ENCODE results near the gene PPIF. TPM values are rescaled to one million over a fixed set of nuclear protein-coding genes. Genes with fewer than 3 reads are reported as not detected.

Gene PPIF
- total and polyA plus RNA-seq, 2 donors (not counting 3 experiments of a cell fraction or from before 2014, with no cell fraction given): 50.7 to 51.2 TPM

GRCh38 chr10:79299397-79300241 lies 47.6 kb upstream of the PPIF start:
- no peaks in the 10 kb centered on the region for H3K27me3 ChIP-seq (ENCODE audit: control insufficient read depth in 2 of 2, insufficient read depth in 2 of 2, low read length in 2 of 2)
- dilution Hi-C loops (cut with MboI; ENCODE audit: extremely low pct_ligation_motif_present, low sequenced_read_pairs) (no loop called here), intact Hi-C loops (cut with micrococcal nuclease) (no loop called here)
- H3K9ac ChIP-seq (replicated peaks; ENCODE audit: extremely low read depth, insufficient read depth, low read length): no peak overlapping the region
- H3K9me3 ChIP-seq (replicated peaks; ENCODE audit: control insufficient read depth, insufficient read depth, low read length): no peaks in the 10 kb centered on the region
- ChIA-PET POLR2A (no interaction called here), CTCF (no interaction called here)
- H3K4me2 ChIP-seq (ENCODE audit: insufficient read depth, low read length): no peak overlapping the region
- H3K4me3 ChIP-seq (replicated peaks in 1 of 3; ENCODE audit: insufficient read depth in 1 of 3, low read depth in 1 of 3, low read length in 3 of 3): no peak overlapping the region
- TF ChIP-seq JUN (IDR thresholded peaks at IDR 0.05; ENCODE audit: borderline replicate concordance, insufficient read depth, insufficient read length, low read depth) (no peak), POLR2AphosphoS5 (IDR thresholded peaks at IDR 0.05; ENCODE audit: insufficient read depth, low read depth, low read length) (peak; percentile 16)
- DNase-seq (ENCODE audit: low read depth, low spot score) (no peak), FAIRE-seq (no peak)
- H2AFZ ChIP-seq (ENCODE audit: low read depth, low read length): no peak overlapping the region
- no peaks in the 10 kb centered on the region for H3K4me1 ChIP-seq (ENCODE audit: control insufficient read depth, extremely low read depth, insufficient read depth, low read length)
- no peaks in the 10 kb centered on the region for H4K20me1 ChIP-seq (replicated peaks; ENCODE audit: control insufficient read depth, extremely low read depth, insufficient read depth, low read length)
- H3K27ac ChIP-seq (ENCODE audit: insufficient read depth, low read depth, low read length): no peak overlapping the region
- peaks cover 4 to 80% of the 10 kb centered on the region in 2 experiments for H3K36me3 ChIP-seq (ENCODE audit: control insufficient read depth in 2 of 2, extremely low read depth in 1 of 2, insufficient read depth in 2 of 2, low read length in 2 of 2)
- no peaks in the 10 kb centered on the region for H3K9me1 ChIP-seq (replicated peaks; ENCODE audit: control insufficient read depth, extremely low read depth, insufficient read depth, low read length)
- H3K79me2 ChIP-seq (ENCODE audit: control insufficient read depth, insufficient read depth, low read length): no peaks in the 10 kb centered on the region
- no TSS peak for BruUV-seq (replicated peaks)

- ChIA-PET CTCF (no interaction called here), POLR2A (no interaction called here)
- Histone ChIP-seq H3K36me3 (ENCODE audit: control insufficient read depth in 2 of 2, extremely low read depth in 1 of 2, insufficient read depth in 2 of 2, low read length in 2 of 2) (peaks cover 8 to 81% of the 10 kb centered on the region in 2 experiments), H3K4me2 (ENCODE audit: insufficient read depth, low read length) (no peak overlapping the region), H3K4me1 (ENCODE audit: control insufficient read depth, extremely low read depth, insufficient read depth, low read length) (no peaks in the 10 kb centered on the region), H3K4me3 (replicated peaks in 1 of 3; ENCODE audit: insufficient read depth in 1 of 3, low read depth in 1 of 3, low read length in 3 of 3) (no peak overlapping the region), H2AFZ (ENCODE audit: low read depth, low read length) (no peak overlapping the region), H3K9me3 (replicated peaks; ENCODE audit: control insufficient read depth, insufficient read depth, low read length) (no peaks in the 10 kb centered on the region), H3K27me3 (ENCODE audit: control insufficient read depth in 2 of 2, insufficient read depth in 2 of 2, low read length in 2 of 2) (no peaks in the 10 kb centered on the region), H3K9ac (replicated peaks; ENCODE audit: extremely low read depth, insufficient read depth, low read length) (no peak overlapping the region), H3K9me1 (replicated peaks; ENCODE audit: control insufficient read depth, extremely low read depth, insufficient read depth, low read length) (no peaks in the 10 kb centered on the region), H3K27ac (ENCODE audit: insufficient read depth, low read depth, low read length) (no peak overlapping the region), H4K20me1 (replicated peaks; ENCODE audit: control insufficient read depth, extremely low read depth, insufficient read depth, low read length) (no peaks in the 10 kb centered on the region), H3K79me2 (ENCODE audit: control insufficient read depth, insufficient read depth, low read length) (no peaks in the 10 kb centered on the region)
- TF ChIP-seq MAX (IDR thresholded peaks at IDR 0.05; ENCODE audit: insufficient read depth, insufficient read length) (no peak), POLR2AphosphoS5 (IDR thresholded peaks at IDR 0.05; ENCODE audit: insufficient read depth, low read depth, low read length) (no peak), EZH2 (IDR thresholded peaks at IDR 0.05; ENCODE audit: borderline replicate concordance, low read depth, low read length, severe bottlenecking) (no peak), CTCF (IDR thresholded peaks at IDR 0.05; ENCODE audit: extremely low read depth in 1 of 2, insufficient read depth in 1 of 2, low read depth in 1 of 2, low read length in 2 of 2) (no peak), GATA2 (IDR thresholded peaks at IDR 0.05; ENCODE audit: insufficient read depth, insufficient read length, low read depth, low read length) (no peak), JUN (IDR thresholded peaks at IDR 0.05; ENCODE audit: borderline replicate concordance, insufficient read depth, insufficient read length, low read depth) (no peak), FOS (IDR thresholded peaks at IDR 0.05; ENCODE audit: borderline replicate concordance, insufficient read depth, low read length) (no peak), POLR2A (IDR thresholded peaks at IDR 0.05; ENCODE audit: low read depth, low read length) (no peak), MYC (IDR thresholded peaks at IDR 0.05; ENCODE audit: low read depth, low read length) (no peak)
- FAIRE-seq (no peak), DNase-seq (ENCODE audit: low read depth, low spot score) (no peak)
- dilution Hi-C loops (cut with MboI; ENCODE audit: extremely low pct_ligation_motif_present, low sequenced_read_pairs) (no loop called here), intact Hi-C loops (cut with micrococcal nuclease) (no loop called here)
- BruUV-seq (replicated peaks): no TSS peak
Measured at GRCh38 chr10:79300711-79301110, 46.6 kb upstream of the PPIF start.
